Transverse colon (tissue), 3 donors: Measurements from ENCODE around the gene HOXB4.

Source experiments
- EP300 ChIP-seq: sonication (generic); formaldehyde crosslinking; IDR thresholded peaks from one replicate; pipeline ENCODE4 v1.6.1; 2017; ENCODE audit warnings: antibody characterized with exemption, low read depth
- POLR2AphosphoS5 ChIP-seq, 3 donors: sonication (generic); formaldehyde crosslinking; IDR thresholded peaks; one replicate each; pipeline ENCODE4 v1.6.1; 2016; ENCODE audit warnings: antibody characterized with exemption in 3 of 3

GRCh38 chr17:48589831-48590606 is 11.9 kb upstream of the HOXB4 start, which contains the start of gene HOXB3:
- peak; percentile 51 to 80 (median 69) for TF ChIP-seq POLR2AphosphoS5 (IDR thresholded peaks at IDR 0.05)
- no peak for TF ChIP-seq EP300
